Panc1 (cell line): ENCODE data around the gene PSG2. TPM values are rescaled to one million over a fixed set of nuclear protein-coding genes. Genes with fewer than 3 reads are reported as not detected.
"Not testable (repeated sequence)": the region's sequence is repeated elsewhere in the genome, so short reads cannot be mapped to it uniquely, and the experiment has no call there.

Source experiments
- ATAC-seq: fragments of 200-7000 bp; cut with Tn5 transposase; 2 replicates; pipeline ENCODE4 v1.9.1; 2020; ENCODE audit warnings: mild to moderate bottlenecking, moderate library complexity
- BruUV-seq: library from RNA; stranded (reverse); fragments of 400-500 nt; replicated peaks from 2 replicates; lab custom pipeline; 2021; lab: Mats Ljungman, UMichigan
- CTCF ChIA-PET: fragments of 300-600 bp; sonication (Branson Sonifier 250); formaldehyde crosslinking; loops from one replicate; lab custom pipeline; 2022; ENCODE audit warnings: antibody characterized with exemption; lab: Charles Lee
- POLR2A ChIA-PET: fragments of 300-600 bp; sonication (Branson Sonifier 250); formaldehyde crosslinking; loops from one replicate; lab custom pipeline; 2022; ENCODE audit warnings: antibody characterized with exemption; lab: Charles Lee
- DNase-seq: peaks from one replicate; pipeline ENCODE4 v3.0.0-alpha.2; 2010; ENCODE audit warnings: low read depth, low spot score
- H3K27ac ChIP-seq: 2 replicates; pipeline ENCODE4 v1.5.1; 2011; ENCODE audit warnings: mild to moderate bottlenecking, low read length, inconsistent platforms
- H3K27me3 ChIP-seq: fragments of 200-500 bp; sonication (Bioruptor generic); 2 replicates; pipeline ENCODE4 v1.6.0; 2014; ENCODE audit warnings: low read length, inconsistent platforms; ENCODE audit not compliant: control insufficient read depth, insufficient read depth
- H3K36me3 ChIP-seq: fragments of 200-500 bp; sonication (Bioruptor generic); 2 replicates; pipeline ENCODE4 v1.5.1; 2014; ENCODE audit warnings: inconsistent platforms, mild to moderate bottlenecking, low read length, moderate library complexity; ENCODE audit not compliant: control insufficient read depth, insufficient read depth
- H3K4me1 ChIP-seq: 2 replicates; pipeline ENCODE4 v1.5.1; 2011; ENCODE audit warnings: inconsistent platforms, mild to moderate bottlenecking, low read length, moderate library complexity; ENCODE audit not compliant: control insufficient read depth, insufficient read depth
- H3K4me3 ChIP-seq, 2 experiments: 2 replicates each; pipeline ENCODE4 v1.5.1; 2011 to 2012; ENCODE audit warnings: low read depth in 2 of 2, low read length in 2 of 2, mild to moderate bottlenecking in 2 of 2, inconsistent platforms in 1 of 2, moderate library complexity in 1 of 2
- H3K9me3 ChIP-seq: fragments of 200-500 bp; sonication (Bioruptor generic); 2 replicates; pipeline ENCODE4 v1.5.1; 2014; ENCODE audit warnings: low read depth, mild to moderate bottlenecking, inconsistent platforms, low read length, moderate library complexity; ENCODE audit not compliant: control insufficient read depth, insufficient read depth
- CTCF ChIP-seq: fragments of 450-650 bp; IDR thresholded peaks from 2 replicates; pipeline ENCODE4 v1.5.1; 2017; ENCODE audit warnings: mild to moderate bottlenecking
- POLR2AphosphoS5 ChIP-seq: IDR thresholded peaks from 2 replicates; pipeline ENCODE4 v1.6.1; 2012; ENCODE audit warnings: mild to moderate bottlenecking, low read depth, low read length, moderate library complexity
- REST ChIP-seq, 2 experiments: IDR thresholded peaks; 2 replicates each; pipeline ENCODE4 v1.6.1; 2011 to 2012; ENCODE audit warnings: low read depth in 2 of 2, control low read depth in 1 of 2, low read length in 1 of 2, mild to moderate bottlenecking in 1 of 2, moderate library complexity in 1 of 2; ENCODE audit not compliant: insufficient read depth in 1 of 2
- SIN3A ChIP-seq: IDR thresholded peaks from 2 replicates; pipeline ENCODE4 v1.6.1; 2012; ENCODE audit warnings: low read depth, mild to moderate bottlenecking, low read length, moderate library complexity, borderline replicate concordance; ENCODE audit not compliant: insufficient read depth
- in situ Hi-C: cut with HindIII; loops from 2 replicates; pipeline ENCODE4 v1.10.0; 2016; ENCODE audit warnings: low sequenced_read_pairs, low pct_unique_long_range_greater_than_20kb
- intact Hi-C: fragments of 100-400 bp; cut with micrococcal nuclease; formaldehyde crosslinking; loops from one replicate; pipeline ENCODE4 v1.10.0; 2022; ENCODE audit not compliant: unreplicated experiment
- total RNA-seq: library from RNA; stranded (reverse); gene quantifications from one replicate; pipeline ENCODE4 v1.2.1, GENCODE V29; 2021; ENCODE audit not compliant: unreplicated experiment

PSG2 gene
- total RNA-seq, 1 experiment from 2014 or later: not detected

- DNase-seq (no peak), ATAC-seq (no peak)
- no peak overlapping the region for H3K4me3 ChIP-seq
- no peaks in the 10 kb centered on the region for H3K27me3 ChIP-seq
- POLR2A ChIA-PET: no interaction called here
- H3K36me3 ChIP-seq: no peaks in the 10 kb centered on the region
- H3K27ac ChIP-seq: no peak overlapping the region
- CTCF ChIA-PET: no interaction called here
- intact Hi-C loops (no loop called here), in situ Hi-C loops (no loop called here)
- no TSS peak for BruUV-seq
- TF ChIP-seq POLR2AphosphoS5: no peak
- TF ChIP-seq CTCF: no peak
- no peak for TF ChIP-seq REST (IDR thresholded peaks at IDR 0.05; ENCODE audit: insufficient read depth in 1 of 2, low read depth in 2 of 2, low read length in 1 of 2)
- no peak for TF ChIP-seq SIN3A
- H3K4me1 ChIP-seq: no peaks in the 10 kb centered on the region
- no peaks in the 10 kb centered on the region for H3K9me3 ChIP-seq
Measured at GRCh38 chr19:43028866-43029265, 53.6 kb downstream of the PSG2 start.

GRCh38 chr19:43027985-43028384, 54.5 kb downstream of the PSG2 start:
- H3K9me3 ChIP-seq, H3K27ac ChIP-seq, ATAC-seq, CTCF ChIA-PET, H3K27me3 ChIP-seq, H3K4me3 ChIP-seq, BruUV-seq, DNase-seq, intact Hi-C loops, in situ Hi-C loops, H3K36me3 ChIP-seq, H3K4me1 ChIP-seq, POLR2A ChIA-PET: not testable (repeated sequence)
- TF ChIP-seq CTCF: peak; percentile 69

GRCh38 chr19:43027061-43027460, 55.4 kb downstream of the PSG2 start:
- H3K4me1 ChIP-seq, BruUV-seq, intact Hi-C loops, CTCF ChIA-PET, H3K36me3 ChIP-seq, H3K27me3 ChIP-seq, ATAC-seq, H3K4me3 ChIP-seq, H3K9me3 ChIP-seq, POLR2A ChIA-PET, in situ Hi-C loops, DNase-seq, H3K27ac ChIP-seq: not testable (repeated sequence)

- H3K27ac ChIP-seq, H3K36me3 ChIP-seq, BruUV-seq, H3K27me3 ChIP-seq, DNase-seq, POLR2A ChIA-PET, ATAC-seq, intact Hi-C loops, in situ Hi-C loops, H3K9me3 ChIP-seq, H3K4me3 ChIP-seq, CTCF ChIA-PET, H3K4me1 ChIP-seq: not testable (repeated sequence)
Measured at GRCh38 chr19:43026369-43026768, 56.1 kb downstream of the PSG2 start, which contains the start of gene PSG11. Gene PSG11 (minus strand): TSS chr19:43026469. CDS start chr19:43026372, 97 bp downstream.

- H3K4me1 ChIP-seq, intact Hi-C loops, H3K4me3 ChIP-seq, H3K27ac ChIP-seq, H3K36me3 ChIP-seq, DNase-seq, ATAC-seq, POLR2A ChIA-PET, H3K9me3 ChIP-seq, BruUV-seq, in situ Hi-C loops, CTCF ChIA-PET, H3K27me3 ChIP-seq: not testable (repeated sequence)
Measured at GRCh38 chr19:43022098-43022497, 60.4 kb downstream of the PSG2 start.
